Esophagus squamous epithelium (tissue), 5 donors: Measurements from ENCODE around the gene PEX26. TPM values are rescaled to one million over a fixed set of nuclear protein-coding genes. Genes with fewer than 3 reads are reported as not detected.
A peak's percentile ranks its signal among the peaks of the same experiment; 100 is the strongest.
"Not testable (repeated sequence)": the region's sequence is repeated elsewhere in the genome, so short reads cannot be mapped to it uniquely, and the experiment has no call there.

ENCODE experiments used
- DNase-seq: peaks from one replicate; lab custom pipeline; 2025; lab: John Stamatoyannopoulos, UW
- H3K27ac ChIP-seq, 4 donors: fragments of 200-600 bp; sonication (generic); one replicate each; pipeline ENCODE4 v1.5.1; 2016 to 2019; ENCODE audit warnings: mild to moderate bottlenecking in 1 of 4
- H3K27me3 ChIP-seq, 4 donors: fragments of 200-600 bp; sonication (generic); 1 replicate in 3 of 4; 2 replicates in 1 of 4; pipeline versions ENCODE4 v1.5.1 to v1.6.0; 2017 to 2021; ENCODE audit warnings: antibody characterized with exemption in 1 of 4
- H3K36me3 ChIP-seq, 3 donors: fragments of 200-600 bp; sonication (generic); one replicate each; pipeline ENCODE4 v1.5.1; 2016 to 2019
- H3K4me1 ChIP-seq, 3 donors: fragments of 200-600 bp; sonication (generic); one replicate each; pipeline ENCODE4 v1.5.1; 2017 to 2019
- H3K4me3 ChIP-seq, 4 donors: fragments of 200-600 bp; sonication (generic); 1 replicate in 3 of 4; 2 replicates in 1 of 4; pipeline ENCODE4 v1.5.1; 2016 to 2019; ENCODE audit warnings: mild to moderate bottlenecking in 2 of 4, moderate library complexity in 1 of 4
- H3K9me3 ChIP-seq, 3 donors: fragments of 200-600 bp; sonication (generic); one replicate each; pipeline ENCODE4 v1.5.1; 2016 to 2019
- CTCF ChIP-seq, 6 experiments: fragments of 450-650 bp in 4 of 6; fragments of 200-600 bp in 2 of 6; sonication (generic) in 2 of 6; IDR thresholded peaks; one replicate each; pipeline ENCODE4 v1.5.1; 2016 to 2019; ENCODE audit warnings: antibody characterized with exemption in 6 of 6, mild to moderate bottlenecking in 4 of 6, moderate library complexity in 4 of 6
- POLR2A ChIP-seq, 4 donors: fragments of 450-650 bp; IDR thresholded peaks; one replicate each; pipeline ENCODE4 v1.6.1; 2017; ENCODE audit warnings: antibody characterized with exemption in 4 of 4, mild to moderate bottlenecking in 4 of 4, moderate library complexity in 3 of 4
- WGBS, 2 donors: methylation state at CpG; one replicate each; pipeline ENCODE4 v1.1.5; 2018; 5-methylcytosine and 5-hydroxymethylcytosine counted together
- intact Hi-C: fragments of 100-400 bp; cut with DNase I; formaldehyde crosslinking; loops from one replicate; pipeline ENCODE4 v1.15.0; 2022
- total RNA-seq, 4 donors: library from RNA; depleted of rRNA; stranded (reverse); fragments of >200 nt; gene quantifications; one replicate each; pipeline ENCODE4 v1.1.0, GENCODE V29; 2016
- donor health status: DM: yes; HTN: yes; CAD: no.

The PEX26 gene
- total RNA-seq, 4 donors from 2014 or later, result 17.2 to 32.3 (median 22.9) TPM

GRCh38 chr22:18130699-18131429, 53.1 kb downstream of the PEX26 start:
- no peak overlapping the region for H3K27ac ChIP-seq
- DNase-seq, result no peak
- intact Hi-C loops, result no loop called here
- TF ChIP-seq POLR2A (IDR thresholded peaks at IDR 0.05), result no peak
- no peak for TF ChIP-seq CTCF (IDR thresholded peaks at IDR 0.05)
- no peaks in the 10 kb centered on the region for H3K4me1 ChIP-seq
- no peaks in the 10 kb centered on the region for H3K9me3 ChIP-seq
- whole genome bisulfite sequencing, 2 donors, result 84 to 87% methylated on average over 9 to 11 of the region's 20 CpGs
- H3K27me3 ChIP-seq, result no peaks in the 10 kb centered on the region
- H3K36me3 ChIP-seq, result peaks cover 0 to 8% (median 0%) of the 10 kb centered on the region in 3 donors
- H3K4me3 ChIP-seq, result no peak overlapping the region

- Histone ChIP-seq H3K9me3 (no peaks in the 10 kb centered on the region), H3K36me3 (no peaks in the 10 kb centered on the region), H3K4me3 (no peak overlapping the region), H3K4me1 (no peaks in the 10 kb centered on the region), H3K27me3 (no peaks in the 10 kb centered on the region), H3K27ac (peak overlapping the region in 1 of 4 donors; percentile 31)
- no peak for TF ChIP-seq CTCF (IDR thresholded peaks at IDR 0.05)
- TF ChIP-seq POLR2A (IDR thresholded peaks at IDR 0.05), result no peak
- 38 to 56% methylated on average over 1 to 2 of the region's 2 CpGs for WGBS, 2 donors
- intact Hi-C loops, result no loop called here
- DNase-seq, result no peak
Observed at GRCh38 chr22:18133452-18133851, 55.7 kb downstream of the PEX26 start.

GRCh38 chr22:18136563-18137320, 59.0 kb downstream of the PEX26 start:
- no peaks in the 10 kb centered on the region for H3K9me3 ChIP-seq
- WGBS, 2 donors, result 77 to 87% methylated on average over 20 to 21 of the region's 21 CpGs
- no peak for TF ChIP-seq POLR2A (IDR thresholded peaks at IDR 0.05)
- no peak for TF ChIP-seq CTCF (IDR thresholded peaks at IDR 0.05)
- DNase-seq, result no peak
- no peaks in the 10 kb centered on the region for H3K36me3 ChIP-seq
- H3K4me1 ChIP-seq, result no peaks in the 10 kb centered on the region
- H3K27me3 ChIP-seq, result no peaks in the 10 kb centered on the region
- H3K27ac ChIP-seq, result no peak overlapping the region
- H3K4me3 ChIP-seq, result no peak overlapping the region
- intact Hi-C loops, result no loop called here

GRCh38 chr22:18141004-18141403, 63.2 kb downstream of the PEX26 start:
- H3K9me3 ChIP-seq, H3K27me3 ChIP-seq, intact Hi-C loops, H3K27ac ChIP-seq, DNase-seq, H3K4me1 ChIP-seq, H3K4me3 ChIP-seq, H3K36me3 ChIP-seq: not testable (repeated sequence)
- 93 to 98% methylated on average over 6 of the region's 6 CpGs for WGBS, 2 donors

GRCh38 chr22:18144105-18144504, 66.3 kb downstream of the PEX26 start:
- intact Hi-C loops, result no loop called here

More at GRCh38 chr22:18144105-18144504, 66.3 kb downstream of the PEX26 start:
- Histone ChIP-seq H3K9me3 (no peaks in the 10 kb centered on the region), H3K27me3 (no peaks in the 10 kb centered on the region), H3K27ac (no peak overlapping the region), H3K4me3 (no peak overlapping the region), H3K36me3 (no peaks in the 10 kb centered on the region), H3K4me1 (peaks cover 0 to 13% (median 0%) of the 10 kb centered on the region in 3 donors)
- DNase-seq, result no peak
- TF ChIP-seq CTCF (IDR thresholded peaks at IDR 0.05), result no peak
- TF ChIP-seq POLR2A (IDR thresholded peaks at IDR 0.05), result no peak
